GM12872 (cell line): ENCODE data around the gene NFATC2.

Experiments
- CTCF ChIP-seq: IDR thresholded peaks from 3 replicates; pipeline ENCODE4 v1.5.1; 2011; ENCODE audit warnings: low read depth, mild to moderate bottlenecking, low read length, moderate library complexity; ENCODE audit not compliant: insufficient read depth

The NFATC2 gene

GRCh38 chr20:51403466-51404220 is 138.9 kb downstream of the NFATC2 start:
- TF ChIP-seq CTCF = no peak

DNA sequence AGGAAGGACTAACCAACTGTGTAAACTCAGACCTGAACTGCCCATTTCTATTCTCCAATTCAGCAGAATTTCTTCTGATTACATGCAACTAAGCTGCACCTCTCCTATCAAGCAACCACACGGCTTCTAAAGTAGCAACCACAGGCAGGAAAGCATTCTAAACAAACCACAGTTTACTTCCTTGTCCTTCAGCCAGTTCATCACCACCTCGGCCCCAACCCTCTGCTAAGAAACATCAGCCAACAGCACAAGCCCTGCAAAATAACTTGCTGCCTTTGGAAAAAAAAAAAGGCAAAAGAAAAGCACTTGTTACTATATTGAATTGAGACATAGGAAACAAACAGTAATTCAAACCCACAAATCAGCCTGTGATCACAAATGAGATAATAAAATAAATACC is 140.3 kb downstream of the NFATC2 start:
- no peak for TF ChIP-seq CTCF

DNA sequence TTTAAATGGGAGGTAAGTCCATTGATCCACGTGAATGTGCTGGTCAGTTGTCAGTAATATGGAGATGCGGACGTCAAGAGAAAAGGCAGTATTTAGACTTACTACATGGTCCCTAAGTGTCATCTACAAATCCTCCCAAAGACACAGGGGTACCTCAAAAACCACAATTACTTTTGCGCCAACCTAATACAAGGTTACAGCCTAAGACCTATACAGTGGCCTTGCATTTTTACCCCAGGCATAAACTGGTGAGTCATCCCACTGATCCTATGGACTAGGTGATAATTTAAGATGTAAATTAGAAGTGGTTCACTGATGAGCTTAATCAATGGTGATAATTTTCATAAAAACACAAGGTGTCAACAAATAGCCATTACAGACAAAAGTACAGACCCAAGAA is 141.0 kb downstream of the NFATC2 start:
- no peak for TF ChIP-seq CTCF

GRCh38 chr20:51400051-51400926 is 142.2 kb downstream of the NFATC2 start:
- TF ChIP-seq CTCF = no peak

GRCh38 chr20:51399006-51399890 is 143.3 kb downstream of the NFATC2 start:
- TF ChIP-seq CTCF = no peak

- TF ChIP-seq CTCF = no peak
Measured at GRCh38 chr20:51398552-51398951, 144.0 kb downstream of the NFATC2 start.

- no peak for TF ChIP-seq CTCF
Measured at GRCh38 chr20:51398083-51398482, 144.4 kb downstream of the NFATC2 start.
